Stimulated activated naive CD4-positive, alpha-beta T cell treated with Interleukin-2 at 50 U/mL for 16 hours (primary cell): ENCODE results near the gene TMCO2.

Experiments
- DNase-seq: peaks from one replicate; lab custom pipeline; 2025; lab: John Stamatoyannopoulos, UW

TMCO2 gene

GRCh38 chr1:40257688-40258444, 10.1 kb downstream of the TMCO2 start, which contains the start of gene ZMPSTE24:
Gene ZMPSTE24, plus strand, starts transcription at chr1:40258236. Its CDS starts 36 bp downstream, at chr1:40258272.
- DNase-seq = peak; percentile 97

- DNase-seq = no peak
These were observed 10.7 kb downstream of the TMCO2 start for GRCh38 chr1:40258445-40258769.

GRCh38 chr1:40264354-40264781, 16.6 kb downstream of the TMCO2 start:
- DNase-seq = peak; percentile 8

- DNase-seq = no peak
These were observed 17.6 kb downstream of the TMCO2 start for GRCh38 chr1:40265298-40265697.

GRCh38 chr1:40265919-40266318, 18.2 kb downstream of the TMCO2 start:
- no peak for DNase-seq

GRCh38 chr1:40266786-40267535, 19.2 kb downstream of the TMCO2 start:
- no peak for DNase-seq

- no peak for DNase-seq
These were observed 20.0 kb downstream of the TMCO2 start for GRCh38 chr1:40267767-40268187.

- no peak for DNase-seq
These were observed 20.5 kb downstream of the TMCO2 start for GRCh38 chr1:40268211-40268610.

GRCh38 chr1:40270152-40270834, 22.6 kb downstream of the TMCO2 start:
- DNase-seq = no peak

- DNase-seq = no peak
These were observed 25.0 kb downstream of the TMCO2 start for GRCh38 chr1:40272653-40273213.

GRCh38 chr1:40273547-40274166, 25.9 kb downstream of the TMCO2 start:
- DNase-seq = no peak

- no peak for DNase-seq
These were observed 26.6 kb downstream of the TMCO2 start for GRCh38 chr1:40274331-40274730.

- no peak for DNase-seq
These were observed 28.4 kb downstream of the TMCO2 start for GRCh38 chr1:40276122-40276521.

- no peak for DNase-seq
These were observed 34.1 kb downstream of the TMCO2 start for GRCh38 chr1:40281853-40282252.

GRCh38 chr1:40291293-40291692, 43.6 kb downstream of the TMCO2 start:
- no peak for DNase-seq

GRCh38 chr1:40299366-40300248, 51.9 kb downstream of the TMCO2 start:
- DNase-seq = no peak

GRCh38 chr1:40300249-40300567, 52.5 kb downstream of the TMCO2 start:
- DNase-seq = no peak

GRCh38 chr1:40300651-40301050, 52.9 kb downstream of the TMCO2 start:
- no peak for DNase-seq

- no peak for DNase-seq
These were observed 53.3 kb downstream of the TMCO2 start for GRCh38 chr1:40301066-40301465.
